DMS153 (cell line): ENCODE data around the gene SYDE1.
"Not testable (repeated sequence)": the region's sequence is repeated elsewhere in the genome, so short reads cannot be mapped to it uniquely, and the experiment has no call there.

Experiments
- DNase-seq: peaks from one replicate; lab custom pipeline; 2025; lab: John Stamatoyannopoulos, UW

SYDE1 gene

DNA sequence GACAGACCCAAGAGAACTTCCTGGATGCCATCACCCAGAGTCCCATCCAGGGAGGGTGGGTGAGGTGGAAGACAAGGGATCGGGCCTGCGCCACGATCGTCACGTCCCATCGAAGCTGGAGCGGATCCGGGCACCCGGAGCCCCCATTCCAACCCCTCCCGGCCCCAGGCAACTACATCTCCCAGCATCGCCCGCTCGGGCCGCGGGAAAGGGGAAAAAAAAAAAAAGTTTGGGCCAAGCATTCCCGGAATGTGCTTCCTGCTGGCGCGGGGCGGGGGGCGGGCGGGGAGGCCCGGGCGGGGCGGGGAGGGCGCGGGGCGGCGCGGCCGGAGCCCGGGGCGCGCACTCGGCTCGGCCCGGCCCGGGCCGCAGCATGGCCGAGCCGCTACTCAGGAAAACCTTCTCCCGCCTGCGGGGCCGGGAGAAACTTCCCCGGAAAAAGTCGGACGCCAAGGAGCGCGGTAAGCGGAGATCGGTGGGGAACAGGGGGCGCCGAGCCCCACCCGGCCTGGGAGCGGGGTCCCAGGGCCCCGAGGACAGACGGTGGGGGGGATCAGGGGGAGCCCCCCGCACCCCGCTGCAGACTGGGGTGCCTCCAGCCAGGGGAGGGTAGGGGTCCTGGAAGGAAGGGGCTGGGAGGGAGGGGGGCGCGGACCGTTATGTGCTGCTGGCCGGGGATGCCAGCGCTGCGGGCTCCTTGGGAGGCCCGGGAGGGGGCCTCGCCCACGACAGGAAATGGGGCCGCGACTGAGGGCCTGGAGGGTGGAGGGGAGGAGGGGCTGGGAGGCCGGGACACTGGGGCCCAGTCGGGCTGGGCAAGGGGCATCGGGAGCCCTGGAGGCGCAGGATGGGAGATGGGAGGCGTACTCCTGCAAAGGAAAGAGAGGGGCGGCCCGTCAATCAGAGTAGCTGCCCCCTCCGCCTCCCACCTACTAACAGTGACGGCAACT is at the start of gene SYDE1:
TSS of gene SYDE1 (plus strand) at position 341 of the 950 bp plus-strand sequence. CDS start at position 374, 33 bp downstream.
- no peak for DNase-seq

- no peak for DNase-seq
Observed at GRCh38 chr19:15062036-15062435, 45.2 kb upstream of the SYDE1 start.

DNA sequence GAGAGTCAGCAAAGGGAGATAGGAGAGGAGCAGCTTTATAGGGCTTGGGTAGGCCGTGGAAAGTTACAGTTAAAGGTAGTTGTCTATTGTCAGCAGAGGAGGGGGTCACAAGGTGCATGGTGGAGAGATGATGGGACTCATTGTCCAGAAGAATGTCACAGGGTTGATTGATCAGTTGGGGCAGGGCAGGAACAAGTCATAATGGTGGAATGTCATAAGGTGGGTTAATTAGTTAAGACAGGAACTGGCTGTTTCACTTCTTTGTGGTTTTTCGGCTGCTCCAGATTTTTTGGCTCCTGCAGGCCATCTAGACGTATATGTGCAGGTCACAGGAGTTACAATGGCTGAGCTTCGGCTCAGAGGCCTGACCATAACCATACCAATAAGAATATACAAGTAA is 36.8 kb upstream of the SYDE1 start:
- DNase-seq, result not testable (repeated sequence)

GRCh38 chr19:15072930-15073647 is 34.1 kb upstream of the SYDE1 start:
- DNase-seq, result no peak

DNA sequence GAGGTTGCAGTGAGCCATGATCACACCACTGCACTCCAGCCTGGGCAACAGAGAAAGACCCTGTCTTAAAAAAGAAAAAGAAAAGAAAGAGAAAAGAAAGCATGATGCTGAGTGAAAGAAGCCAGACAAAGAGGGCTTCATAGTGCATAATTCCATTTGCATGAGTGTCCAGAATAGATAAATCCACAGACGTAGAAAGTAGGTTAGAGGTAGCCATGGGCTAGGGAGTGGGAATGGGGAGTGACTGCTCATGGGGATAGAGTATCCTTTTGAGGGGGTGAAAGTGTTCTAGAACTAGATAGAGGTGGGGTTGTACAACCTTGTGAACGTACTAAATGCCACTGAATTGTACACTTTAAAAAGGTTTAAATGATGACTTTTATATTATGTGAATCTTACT is 32.8 kb upstream of the SYDE1 start:
- DNase-seq, result no peak

DNA sequence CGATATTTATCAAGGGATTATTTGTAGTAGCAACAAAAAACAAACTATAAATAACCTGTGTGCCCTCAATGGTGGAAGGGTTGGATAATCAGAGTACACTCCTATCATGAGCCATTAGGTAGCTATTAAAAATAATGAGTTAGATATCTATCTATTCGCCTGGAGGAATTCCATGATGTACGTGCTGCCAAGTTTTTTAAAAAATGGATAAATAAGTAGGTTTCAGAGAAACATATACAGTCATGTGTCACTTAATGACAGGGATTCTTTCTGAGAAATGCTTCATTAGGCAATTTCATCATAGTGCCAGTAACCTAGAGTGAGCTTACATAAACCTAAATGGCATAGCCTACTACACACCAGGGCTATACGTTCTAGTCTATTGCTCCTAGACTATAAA is 31.4 kb upstream of the SYDE1 start:
- DNase-seq, result no peak

- not testable (repeated sequence) for DNase-seq
Observed at GRCh38 chr19:15080002-15080401, 27.2 kb upstream of the SYDE1 start.

DNA sequence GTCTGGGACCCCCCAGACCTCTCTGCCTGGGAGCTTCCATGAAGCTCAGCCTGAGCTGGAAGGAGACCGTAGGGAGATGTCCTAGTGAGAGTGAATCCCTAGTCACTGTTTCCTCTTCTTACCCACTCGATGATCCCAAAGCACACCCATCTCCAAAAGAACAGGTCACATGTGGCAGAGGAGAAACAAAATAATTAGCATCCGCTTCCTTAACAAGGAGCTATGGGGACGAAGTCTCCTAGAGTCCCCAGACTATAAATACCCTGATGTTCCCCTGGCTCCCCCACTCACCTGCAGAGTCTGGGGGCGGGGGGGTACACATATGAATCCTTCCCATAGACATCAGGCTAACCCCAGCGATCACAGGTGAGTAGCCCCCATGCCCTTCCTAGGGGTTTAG is 25.3 kb upstream of the SYDE1 start, which contains the start of gene OR1I1:
TSS of gene OR1I1 (plus strand) at position 301 of the 400 bp plus-strand sequence. CDS start 4,855 bp downstream, outside the sequence.
- no peak for DNase-seq

DNA sequence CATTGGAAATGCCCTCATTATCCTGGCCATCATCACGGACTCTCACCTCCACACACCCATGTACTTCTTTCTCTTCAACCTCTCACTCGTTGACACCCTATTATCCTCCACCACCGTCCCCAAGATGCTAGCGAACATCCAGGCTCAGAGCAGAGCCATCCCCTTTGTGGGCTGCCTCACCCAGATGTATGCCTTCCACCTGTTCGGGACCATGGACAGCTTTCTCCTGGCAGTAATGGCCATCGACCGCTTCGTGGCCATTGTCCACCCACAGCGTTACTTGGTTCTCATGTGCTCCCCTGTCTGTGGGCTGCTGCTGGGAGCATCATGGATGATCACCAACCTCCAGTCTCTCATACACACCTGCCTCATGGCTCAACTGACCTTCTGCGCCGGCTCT is 20.0 kb upstream of the SYDE1 start:
- no peak for DNase-seq

- DNase-seq, result peak; percentile 1
Observed at GRCh38 chr19:15091918-15092753, 15.1 kb upstream of the SYDE1 start.

GRCh38 chr19:15093001-15093400 is 14.2 kb upstream of the SYDE1 start:
- DNase-seq, result no peak

DNA sequence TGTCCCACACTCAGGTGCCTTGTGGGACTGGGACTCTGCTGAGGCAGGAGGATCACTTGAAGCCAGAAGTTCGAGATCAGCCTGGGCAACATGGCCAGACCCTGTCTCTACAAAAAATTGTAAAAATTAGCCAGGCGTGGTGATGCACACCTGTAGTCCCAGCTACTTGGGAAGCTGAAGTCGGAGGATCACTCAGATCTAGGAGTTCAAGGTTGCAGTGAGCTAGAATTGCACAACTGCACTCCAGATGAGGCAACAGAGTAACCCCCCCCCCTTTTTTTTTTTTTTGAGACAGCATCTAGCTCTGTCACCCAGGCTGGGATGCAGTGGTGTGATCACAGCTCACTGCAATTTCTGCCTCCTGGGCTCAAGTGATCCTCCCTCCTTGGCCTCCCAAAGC is 11.0 kb upstream of the SYDE1 start:
- no peak for DNase-seq

DNA sequence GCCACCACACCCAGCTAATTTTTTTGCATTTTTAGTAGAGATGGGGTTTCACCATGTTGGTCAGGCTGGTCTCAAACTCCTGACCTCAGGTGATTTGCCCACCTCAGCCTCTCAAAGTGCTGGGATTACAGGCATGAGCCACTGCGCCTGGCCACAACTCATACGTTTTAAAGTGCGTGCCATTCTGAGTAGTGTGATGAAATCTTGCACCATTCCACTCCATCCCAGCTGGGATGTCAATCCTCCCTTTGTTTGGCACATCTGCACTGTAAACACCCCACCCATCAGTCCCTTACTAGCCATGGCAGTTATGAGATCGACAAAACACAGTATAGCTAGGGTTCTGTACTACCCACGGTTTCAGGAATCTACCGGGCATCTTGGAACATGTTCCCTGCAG is 9.2 kb upstream of the SYDE1 start:
- DNase-seq, result not testable (repeated sequence)

- no peak for DNase-seq
Observed at GRCh38 chr19:15098460-15098859, 8.7 kb upstream of the SYDE1 start.

DNA sequence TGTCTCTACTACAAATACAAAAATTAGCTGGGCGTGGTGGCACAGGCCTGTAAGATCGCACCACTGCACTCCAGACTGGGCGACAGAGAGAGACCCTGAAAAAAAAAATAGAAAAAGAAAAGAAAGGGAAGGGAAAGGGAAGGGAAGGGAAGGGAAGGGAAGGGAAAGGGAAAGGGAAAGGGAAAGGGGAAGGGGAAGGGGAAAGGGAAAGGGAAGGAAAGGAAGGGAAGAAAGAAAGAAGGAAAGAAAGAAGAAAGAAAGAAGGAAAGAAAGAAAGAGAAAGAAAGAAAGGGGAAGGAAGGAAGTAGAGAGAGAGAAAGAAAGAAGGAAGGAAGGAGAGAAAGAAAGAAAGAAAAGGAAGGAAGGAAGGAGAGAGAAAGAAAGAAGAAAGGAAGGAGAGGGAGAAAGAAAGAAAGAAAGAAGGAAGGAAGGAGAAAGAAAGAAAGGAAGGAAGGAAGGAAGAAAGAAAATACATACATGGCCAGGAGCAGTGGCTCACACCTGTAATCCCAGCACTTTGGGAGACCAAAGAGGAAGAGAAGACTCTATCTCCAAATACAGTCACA is 8.1 kb upstream of the SYDE1 start:
- DNase-seq, result no peak

- DNase-seq, result no peak
Observed at GRCh38 chr19:15101479-15102082, 5.6 kb upstream of the SYDE1 start.

GRCh38 chr19:15104003-15104402 is 3.2 kb upstream of the SYDE1 start:
- DNase-seq, result no peak

GRCh38 chr19:15104411-15104810 is 2.8 kb upstream of the SYDE1 start:
- DNase-seq, result no peak

GRCh38 chr19:15105044-15105443 is 2.2 kb upstream of the SYDE1 start:
- DNase-seq, result no peak

DNA sequence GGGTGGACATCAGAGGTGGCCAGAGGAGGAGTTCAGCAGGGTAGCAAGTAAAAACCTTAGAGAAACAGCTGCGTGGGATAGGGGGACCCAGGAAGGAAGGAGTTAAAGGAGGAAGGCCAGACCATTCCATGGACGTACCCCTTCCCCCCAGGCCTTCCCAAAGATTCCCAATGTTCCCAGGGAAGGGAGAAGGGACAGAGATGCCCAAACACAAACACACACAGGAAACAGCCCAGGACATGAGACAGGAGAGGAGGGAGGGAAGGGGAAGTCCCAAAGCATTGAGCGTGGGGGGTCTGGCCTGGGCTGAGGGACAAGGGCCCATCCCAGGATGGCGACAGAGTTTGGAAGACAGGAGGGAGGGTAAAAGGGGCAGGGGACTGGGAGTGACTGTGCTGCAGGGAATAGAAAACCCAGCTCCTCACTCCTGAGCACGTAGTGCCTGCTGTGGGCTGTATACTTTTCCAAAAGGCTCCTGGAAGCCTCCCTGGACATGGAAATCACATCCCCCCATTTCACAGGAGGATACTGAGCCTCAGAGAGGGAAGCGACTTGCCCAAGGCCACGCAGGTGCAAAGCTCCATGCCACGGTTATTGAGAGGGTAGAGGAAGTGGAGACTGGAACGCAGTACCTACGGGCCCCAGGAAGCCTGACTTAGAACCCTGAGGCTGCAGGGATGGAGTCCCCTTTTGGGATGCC is 1.1 kb downstream of the SYDE1 start:
- DNase-seq, result no peak
